RWPE2 (cell line): ENCODE measurements around the gene TH.
A peak's percentile ranks its signal among the peaks of the same experiment; 100 is the strongest.

Source experiments
- ATAC-seq: fragments of 200-7000 bp; cut with Tn5 transposase; 3 replicates; pipeline ENCODE4 v1.9.1; 2021; ENCODE audit warnings: low read depth
- DNase-seq: peaks from one replicate; pipeline ENCODE4 v3.0.0-alpha.2; 2020; ENCODE audit warnings: low spot score
- H3K27ac ChIP-seq: fragments of 450-650 bp; 2 replicates; pipeline ENCODE4 v1.5.1; 2017; ENCODE audit warnings: mild to moderate bottlenecking; ENCODE audit not compliant: poor library complexity, severe bottlenecking
- H3K27me3 ChIP-seq: fragments of 250-450 bp; sonication (Bioruptor Pico); 2 replicates; pipeline ENCODE4 v1.5.1; 2021; ENCODE audit warnings: mild to moderate bottlenecking, moderate library complexity; ENCODE audit not compliant: insufficient read depth, poor library complexity, severe bottlenecking
- H3K36me3 ChIP-seq: fragments of 250-450 bp; sonication (Bioruptor Pico); 2 replicates; pipeline ENCODE4 v1.5.1; 2020; ENCODE audit warnings: low read depth, mild to moderate bottlenecking, moderate library complexity
- H3K4me1 ChIP-seq: fragments of 250-450 bp; sonication (Bioruptor Pico); 2 replicates; pipeline ENCODE4 v1.5.1; 2021; ENCODE audit warnings: mild to moderate bottlenecking, moderate library complexity; ENCODE audit not compliant: insufficient read depth, poor library complexity, severe bottlenecking
- H3K4me3 ChIP-seq: fragments of 250-450 bp; sonication (Bioruptor Pico); 2 replicates; pipeline ENCODE4 v1.5.1; 2021; ENCODE audit warnings: mild to moderate bottlenecking, moderate library complexity; ENCODE audit not compliant: severe bottlenecking
- H3K9me3 ChIP-seq: fragments of 250-450 bp; sonication (Bioruptor Pico); 2 replicates; pipeline ENCODE4 v1.5.1; 2021; ENCODE audit warnings: mild to moderate bottlenecking, moderate library complexity; ENCODE audit not compliant: severe bottlenecking
- TF ChIP-seq, protein P1 (sequence below): fragments of 450-650 bp; IDR thresholded peaks from one replicate; pipeline ENCODE4 v1.5.1; 2017; ENCODE audit warnings: mild to moderate bottlenecking, moderate library complexity; ENCODE audit not compliant: poor library complexity, severe bottlenecking

Gene TH

GRCh38 chr11:2151500-2152257 lies 19.9 kb downstream of the TH start:
- peaks cover 38% of the 10 kb centered on the region for H3K27me3 ChIP-seq
- no peak overlapping the region for H3K4me3 ChIP-seq
- peak; percentile 39 for ATAC-seq
- H3K27ac ChIP-seq: no peak overlapping the region
- H3K4me1 ChIP-seq: no peaks in the 10 kb centered on the region
- DNase-seq: no peak
- TF ChIP-seq, protein P1, sequence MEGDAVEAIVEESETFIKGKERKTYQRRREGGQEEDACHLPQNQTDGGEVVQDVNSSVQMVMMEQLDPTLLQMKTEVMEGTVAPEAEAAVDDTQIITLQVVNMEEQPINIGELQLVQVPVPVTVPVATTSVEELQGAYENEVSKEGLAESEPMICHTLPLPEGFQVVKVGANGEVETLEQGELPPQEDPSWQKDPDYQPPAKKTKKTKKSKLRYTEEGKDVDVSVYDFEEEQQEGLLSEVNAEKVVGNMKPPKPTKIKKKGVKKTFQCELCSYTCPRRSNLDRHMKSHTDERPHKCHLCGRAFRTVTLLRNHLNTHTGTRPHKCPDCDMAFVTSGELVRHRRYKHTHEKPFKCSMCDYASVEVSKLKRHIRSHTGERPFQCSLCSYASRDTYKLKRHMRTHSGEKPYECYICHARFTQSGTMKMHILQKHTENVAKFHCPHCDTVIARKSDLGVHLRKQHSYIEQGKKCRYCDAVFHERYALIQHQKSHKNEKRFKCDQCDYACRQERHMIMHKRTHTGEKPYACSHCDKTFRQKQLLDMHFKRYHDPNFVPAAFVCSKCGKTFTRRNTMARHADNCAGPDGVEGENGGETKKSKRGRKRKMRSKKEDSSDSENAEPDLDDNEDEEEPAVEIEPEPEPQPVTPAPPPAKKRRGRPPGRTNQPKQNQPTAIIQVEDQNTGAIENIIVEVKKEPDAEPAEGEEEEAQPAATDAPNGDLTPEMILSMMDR: peak; percentile 89
- no peaks in the 10 kb centered on the region for H3K9me3 ChIP-seq
- no peaks in the 10 kb centered on the region for H3K36me3 ChIP-seq

- DNase-seq (no peak), ATAC-seq (no peak)
- peaks cover 53% of the 10 kb centered on the region for H3K27me3 ChIP-seq
- H3K27ac ChIP-seq: no peak overlapping the region
- no peaks in the 10 kb centered on the region for H3K36me3 ChIP-seq
- TF ChIP-seq, protein P1: peak; percentile 57
- no peaks in the 10 kb centered on the region for H3K9me3 ChIP-seq
- no peaks in the 10 kb centered on the region for H3K4me1 ChIP-seq
- H3K4me3 ChIP-seq: no peak overlapping the region
These were observed 21.5 kb downstream of the TH start for GRCh38 chr11:2149864-2150847.

DNA sequence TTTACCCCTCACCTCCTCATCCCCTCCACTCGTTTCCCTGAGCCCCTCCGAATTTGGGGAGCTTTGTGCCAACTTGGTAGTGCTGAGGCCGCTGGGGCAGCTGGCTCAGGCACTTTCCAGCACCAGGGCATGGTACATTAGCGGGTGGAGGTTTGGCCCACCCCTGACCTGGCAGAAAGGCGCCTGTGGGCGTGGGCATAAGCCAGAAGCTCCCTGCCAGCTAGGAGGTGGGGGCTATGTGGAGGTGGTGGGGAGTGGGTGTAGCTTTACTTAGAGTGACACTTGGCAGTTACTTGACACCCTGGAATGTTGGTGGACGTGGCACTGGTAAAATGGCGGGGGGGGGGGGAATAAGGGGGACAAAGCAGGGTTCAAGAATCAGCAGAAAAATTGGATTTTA lies 22.2 kb downstream of the TH start:
- H3K9me3 ChIP-seq: no peaks in the 10 kb centered on the region
- no peaks in the 10 kb centered on the region for H3K36me3 ChIP-seq
- no peak overlapping the region for H3K4me3 ChIP-seq
- DNase-seq (no peak), ATAC-seq (no peak)
- no peak overlapping the region for H3K27ac ChIP-seq
- H3K4me1 ChIP-seq: no peaks in the 10 kb centered on the region
- H3K27me3 ChIP-seq: peaks cover 60% of the 10 kb centered on the region
- TF ChIP-seq, protein P1: no peak

GRCh38 chr11:2148595-2148994 lies 23.0 kb downstream of the TH start:
- TF ChIP-seq, protein P1: no peak
- no peak overlapping the region for H3K4me3 ChIP-seq
- H3K27me3 ChIP-seq: peaks cover 69% of the 10 kb centered on the region

More at GRCh38 chr11:2148595-2148994, 23.0 kb downstream of the TH start:
- ATAC-seq (no peak), DNase-seq (no peak)
- Histone ChIP-seq H3K4me1 (no peaks in the 10 kb centered on the region), H3K9me3 (no peaks in the 10 kb centered on the region), H3K27ac (no peak overlapping the region), H3K36me3 (no peaks in the 10 kb centered on the region)
